Mucosa of descending colon (tissue), 3 donors: ENCODE results near the gene DDX11. TPM values are rescaled to one million over a fixed set of nuclear protein-coding genes. Genes with fewer than 3 reads are reported as not detected.
"Not testable (repeated sequence)": the region's sequence is repeated elsewhere in the genome, so short reads cannot be mapped to it uniquely, and the experiment has no call there.

ENCODE experiments used
- ATAC-seq: fragments of 200-7000 bp; cut with Tn5 transposase; one replicate; pipeline ENCODE4 v1.9.1; 2020; ENCODE audit warnings: mild to moderate bottlenecking, moderate library complexity
- DNase-seq, 3 donors: peaks; one replicate each; pipeline ENCODE4 v3.0.0-alpha.2; 2020
- H3K36me3 ChIP-seq: fragments of 200-600 bp; one replicate; pipeline ENCODE4 v1.8.0; 2021; ENCODE audit warnings: low read depth, mild to moderate bottlenecking
- H3K4me1 ChIP-seq: fragments of 200-600 bp; one replicate; pipeline ENCODE4 v1.8.0; 2021; ENCODE audit warnings: low read depth, mild to moderate bottlenecking
- H3K4me3 ChIP-seq: fragments of 200-600 bp; one replicate; pipeline ENCODE4 v1.8.0; 2021; ENCODE audit warnings: mild to moderate bottlenecking
- H3K9me3 ChIP-seq: fragments of 200-600 bp; one replicate; pipeline ENCODE4 v1.8.0; 2021; ENCODE audit warnings: mild to moderate bottlenecking
- intact Hi-C, 2 donors: fragments of 100-400 bp; cut with DNase I in 1 of 2; cut with micrococcal nuclease in 1 of 2; formaldehyde crosslinking; loops; one replicate each; pipeline versions ENCODE4 v1.11.0 to v1.11.1; 2022; cut with DNase I, micrococcal nuclease
- total RNA-seq, 3 donors: library from RNA; stranded (reverse); fragmentation: NEBNext Ultra II Directional in 2 of 3; extraction: Animal tissue kit (Norgen Biotek cat#: 25700) in 2 of 3; gene quantifications; one replicate each; pipeline versions ENCODE4 v1.2.1 to v1.2.4, GENCODE V29; 2021 to 2023
- TF ChIP-seq, protein P1 (sequence below): fragments of 200-600 bp; IDR thresholded peaks from one replicate; pipeline ENCODE4 v1.8.0; 2022; ENCODE audit warnings: antibody characterized with exemption, mild to moderate bottlenecking
- donor health status: DM: no; HTN: no; CAD: no; lungs with moderate emphysema.
- donor health status: DM: no; HTN: no; CAD: no.
- donor health status: DM: no; HTN: yes; CAD: no.

The DDX11 gene
- total RNA-seq, 3 donors from 2014 or later: 36.3 to 49.7 (median 37.1) TPM

DNA sequence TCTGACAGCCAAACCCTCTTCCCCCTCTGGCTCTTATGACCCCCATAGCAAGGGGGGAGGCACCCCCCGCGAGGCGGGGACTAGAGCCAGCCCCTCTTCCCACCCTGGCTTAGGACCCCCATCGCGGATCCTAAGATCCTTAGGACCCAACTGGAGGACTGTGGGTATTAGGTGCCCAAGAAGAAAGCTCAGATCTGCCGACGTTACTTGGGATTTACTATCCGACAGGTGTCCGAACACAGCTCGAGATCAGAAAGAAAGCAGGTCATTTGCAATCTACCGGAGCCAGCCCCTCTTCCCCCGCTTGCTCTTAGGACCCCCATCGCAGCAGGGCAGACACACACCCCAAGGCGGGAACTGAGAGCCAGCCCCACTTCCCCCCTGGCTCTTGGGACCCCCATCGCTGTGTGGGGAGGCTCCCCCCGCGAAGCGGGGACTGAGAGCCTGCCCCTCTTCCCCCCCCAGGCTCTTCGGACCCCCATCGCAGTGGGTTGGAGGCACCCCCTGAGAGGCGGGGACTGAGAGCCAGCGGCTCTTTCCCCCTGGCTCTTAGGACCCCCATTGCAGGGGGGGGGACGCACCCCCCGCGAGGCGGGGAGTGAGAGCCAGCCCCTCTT, 46.8 kb downstream of the DDX11 start:
- Histone ChIP-seq H3K4me3 (no peak overlapping the region), H3K9me3 (no peaks in the 10 kb centered on the region), H3K36me3 (no peaks in the 10 kb centered on the region), H3K4me1 (peaks cover 10% of the 10 kb centered on the region)
- TF ChIP-seq, protein P1, sequence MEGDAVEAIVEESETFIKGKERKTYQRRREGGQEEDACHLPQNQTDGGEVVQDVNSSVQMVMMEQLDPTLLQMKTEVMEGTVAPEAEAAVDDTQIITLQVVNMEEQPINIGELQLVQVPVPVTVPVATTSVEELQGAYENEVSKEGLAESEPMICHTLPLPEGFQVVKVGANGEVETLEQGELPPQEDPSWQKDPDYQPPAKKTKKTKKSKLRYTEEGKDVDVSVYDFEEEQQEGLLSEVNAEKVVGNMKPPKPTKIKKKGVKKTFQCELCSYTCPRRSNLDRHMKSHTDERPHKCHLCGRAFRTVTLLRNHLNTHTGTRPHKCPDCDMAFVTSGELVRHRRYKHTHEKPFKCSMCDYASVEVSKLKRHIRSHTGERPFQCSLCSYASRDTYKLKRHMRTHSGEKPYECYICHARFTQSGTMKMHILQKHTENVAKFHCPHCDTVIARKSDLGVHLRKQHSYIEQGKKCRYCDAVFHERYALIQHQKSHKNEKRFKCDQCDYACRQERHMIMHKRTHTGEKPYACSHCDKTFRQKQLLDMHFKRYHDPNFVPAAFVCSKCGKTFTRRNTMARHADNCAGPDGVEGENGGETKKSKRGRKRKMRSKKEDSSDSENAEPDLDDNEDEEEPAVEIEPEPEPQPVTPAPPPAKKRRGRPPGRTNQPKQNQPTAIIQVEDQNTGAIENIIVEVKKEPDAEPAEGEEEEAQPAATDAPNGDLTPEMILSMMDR: no peak
- intact Hi-C loops: no loop called here
- no peak for DNase-seq
- no peak for ATAC-seq

DNA sequence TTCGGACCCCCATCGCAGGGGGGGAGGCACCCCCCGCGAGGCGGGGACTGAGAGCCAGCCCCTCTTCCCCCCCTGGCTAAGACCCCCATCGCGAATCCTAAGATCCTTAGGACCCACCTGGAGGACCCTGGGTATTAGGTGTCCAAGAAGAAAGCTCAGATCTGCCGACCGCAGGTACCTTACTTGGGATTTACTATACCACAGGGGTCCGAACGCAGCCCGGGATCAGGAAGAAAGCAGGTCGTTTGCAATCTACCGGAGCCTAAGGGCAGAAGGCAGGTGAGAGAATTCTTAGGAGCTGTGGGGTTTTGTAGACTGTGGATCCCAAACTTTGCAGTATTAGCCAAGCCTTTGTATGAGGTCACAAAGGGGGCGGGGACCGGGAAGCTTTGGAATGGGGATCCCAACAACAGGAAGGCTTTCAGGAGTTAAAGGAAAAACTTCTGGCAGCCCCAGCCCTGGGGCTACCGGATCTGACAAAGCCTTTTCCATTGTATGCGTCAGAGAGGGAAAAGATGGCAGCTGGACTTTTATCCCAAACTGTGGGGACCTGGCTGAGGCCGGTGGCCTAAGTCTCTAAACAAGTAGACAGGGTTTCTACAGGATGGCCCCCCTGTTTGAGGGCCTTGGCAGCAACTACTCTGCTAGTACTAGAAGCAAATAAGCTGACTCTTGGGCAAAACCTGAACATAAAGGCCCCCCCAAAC, 47.5 kb downstream of the DDX11 start:
- intact Hi-C loops, H3K9me3 ChIP-seq, H3K36me3 ChIP-seq, ATAC-seq, H3K4me3 ChIP-seq, H3K4me1 ChIP-seq: not testable (repeated sequence)
- peak in 1 of 3 donors; percentile 14 for DNase-seq

DNA sequence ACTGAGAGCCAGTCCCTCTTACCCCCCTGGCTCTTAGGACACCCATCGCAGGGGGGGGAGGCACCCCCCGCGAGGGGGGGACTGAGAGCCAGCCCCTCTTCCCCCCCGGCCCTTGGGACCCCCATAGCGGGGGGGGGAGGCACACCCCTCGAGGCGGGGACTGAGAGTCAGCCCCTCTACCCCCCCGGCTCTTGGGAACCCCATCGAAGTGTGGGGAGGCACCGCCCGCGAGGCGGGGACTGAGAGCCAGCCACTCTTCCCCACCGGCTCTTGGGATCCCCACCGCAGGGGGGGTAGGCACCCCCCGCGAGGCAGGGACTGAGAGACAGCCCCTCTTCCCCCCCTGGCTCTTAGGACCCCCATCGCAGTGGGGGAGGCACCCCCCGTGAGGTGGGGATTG, 48.8 kb downstream of the DDX11 start:
- Histone ChIP-seq H3K4me1 (peaks cover 6% of the 10 kb centered on the region), H3K4me3 (no peak overlapping the region), H3K36me3 (no peaks in the 10 kb centered on the region), H3K9me3 (no peaks in the 10 kb centered on the region)
- TF ChIP-seq, protein P1: no peak
- DNase-seq (no peak), ATAC-seq (no peak)
- intact Hi-C loops: no loop called here

DNA sequence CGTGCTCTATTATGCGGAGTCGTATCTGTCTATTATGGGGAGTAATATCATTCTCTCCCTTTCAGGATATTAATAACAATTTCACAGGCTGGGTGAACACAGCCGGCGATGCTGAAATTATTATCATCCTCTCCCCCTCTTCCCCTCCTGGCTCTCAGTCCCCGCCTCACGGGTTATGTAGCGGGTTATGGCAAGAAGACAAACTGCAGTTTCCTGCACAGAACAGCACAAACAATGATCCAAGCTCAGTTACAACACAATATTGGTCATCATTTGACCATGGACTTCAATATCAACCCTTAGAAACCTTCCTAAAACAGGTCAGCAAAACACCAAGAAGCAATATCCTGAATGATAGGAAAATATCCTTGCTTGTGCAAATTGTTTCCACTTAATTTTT, 50.5 kb downstream of the DDX11 start:
- intact Hi-C loops, ATAC-seq, H3K36me3 ChIP-seq, DNase-seq, H3K4me1 ChIP-seq, H3K9me3 ChIP-seq, H3K4me3 ChIP-seq: not testable (repeated sequence)

DNA sequence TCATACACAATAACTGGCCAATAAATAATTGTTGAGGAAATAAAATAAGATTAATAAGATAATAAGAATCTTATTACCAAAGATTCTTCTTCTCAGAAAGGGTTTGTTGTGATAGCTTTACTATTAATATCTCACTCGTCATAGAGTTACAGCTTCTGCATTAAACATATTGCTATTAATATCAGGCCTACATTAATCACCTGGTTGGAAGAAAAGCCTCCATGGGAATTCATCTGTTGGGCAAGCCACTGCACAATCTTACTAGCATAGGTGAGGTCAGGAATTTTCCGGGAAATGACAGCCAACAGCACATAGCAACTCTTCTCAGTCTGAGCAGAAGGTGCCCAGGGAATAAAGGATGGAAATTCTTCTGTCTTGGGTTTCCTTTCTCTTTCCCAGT, 51.5 kb downstream of the DDX11 start:
- DNase-seq, H3K4me1 ChIP-seq, H3K36me3 ChIP-seq, H3K4me3 ChIP-seq, intact Hi-C loops, ATAC-seq, H3K9me3 ChIP-seq: not testable (repeated sequence)

DNA sequence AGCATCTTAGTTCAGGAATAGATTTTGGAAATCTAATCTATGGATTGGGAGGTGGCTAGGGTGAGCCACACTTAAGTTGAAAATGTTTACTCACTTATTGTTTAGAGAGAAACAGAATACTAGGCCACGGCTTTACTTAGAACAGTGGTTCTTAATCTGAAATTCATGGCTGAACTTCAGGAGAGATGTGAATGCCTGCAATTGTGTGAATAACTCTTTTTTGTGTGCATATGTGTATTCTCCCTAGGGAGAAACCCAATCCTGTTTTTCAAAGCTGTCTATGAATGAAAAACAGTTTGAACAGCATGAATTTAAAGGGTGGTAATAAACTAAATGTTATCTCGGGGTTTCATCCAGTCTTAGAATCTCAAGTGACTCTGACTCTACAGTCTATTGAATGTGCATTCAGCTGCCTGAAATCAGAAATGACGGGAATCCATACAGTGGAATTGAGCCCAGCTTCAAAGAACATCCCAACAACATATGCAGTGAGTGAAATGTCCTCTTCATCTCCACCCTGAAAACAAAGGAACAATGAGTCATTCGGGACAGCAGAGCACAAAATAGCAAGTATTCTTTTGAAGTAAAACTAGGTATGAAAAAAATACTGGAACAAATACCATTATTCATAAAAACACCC, 53.7 kb downstream of the DDX11 start:
- H3K36me3 ChIP-seq, H3K4me3 ChIP-seq, ATAC-seq, intact Hi-C loops, H3K9me3 ChIP-seq, DNase-seq, H3K4me1 ChIP-seq: not testable (repeated sequence)

DNA sequence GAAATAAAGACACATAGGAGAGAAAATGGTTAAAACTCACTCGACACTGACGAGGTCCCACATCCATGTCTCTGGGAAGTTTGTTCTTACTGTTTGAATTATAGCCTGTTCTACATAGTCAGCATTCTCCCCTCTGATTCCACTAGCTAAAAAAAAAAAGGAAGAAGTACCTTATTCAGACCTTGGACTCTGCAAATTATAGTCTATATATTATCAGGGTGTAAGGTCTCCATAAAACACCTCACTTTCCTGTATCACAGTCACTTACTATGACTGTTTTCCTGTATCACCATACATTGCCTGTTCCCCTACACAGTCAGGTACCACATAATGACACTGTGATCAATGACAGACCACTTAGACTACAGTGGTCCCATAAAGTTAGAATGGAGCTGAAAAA, 62.9 kb downstream of the DDX11 start:
- H3K9me3 ChIP-seq, ATAC-seq, H3K36me3 ChIP-seq, intact Hi-C loops, H3K4me1 ChIP-seq, DNase-seq, H3K4me3 ChIP-seq: not testable (repeated sequence)

DNA sequence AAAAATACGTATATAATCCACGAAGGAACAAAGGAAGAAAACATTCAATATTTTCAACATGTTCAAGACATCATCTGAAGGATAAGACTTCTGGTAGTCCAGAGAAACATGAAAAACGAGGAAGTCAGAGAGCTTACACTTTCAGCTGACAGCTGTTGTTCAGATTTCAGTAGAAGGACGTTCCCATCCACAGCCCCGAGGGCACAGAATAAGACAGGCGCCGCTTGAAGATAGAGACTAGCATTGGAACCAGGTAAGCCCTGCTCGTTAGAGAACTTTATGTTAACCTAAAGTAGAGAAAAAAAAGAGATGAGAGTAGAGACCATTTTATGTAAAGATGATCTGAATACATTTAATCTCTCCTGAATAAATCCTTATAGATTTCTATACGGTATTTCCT, 71.1 kb downstream of the DDX11 start:
- not testable (repeated sequence) for H3K4me1 ChIP-seq, ATAC-seq, H3K9me3 ChIP-seq

DNA sequence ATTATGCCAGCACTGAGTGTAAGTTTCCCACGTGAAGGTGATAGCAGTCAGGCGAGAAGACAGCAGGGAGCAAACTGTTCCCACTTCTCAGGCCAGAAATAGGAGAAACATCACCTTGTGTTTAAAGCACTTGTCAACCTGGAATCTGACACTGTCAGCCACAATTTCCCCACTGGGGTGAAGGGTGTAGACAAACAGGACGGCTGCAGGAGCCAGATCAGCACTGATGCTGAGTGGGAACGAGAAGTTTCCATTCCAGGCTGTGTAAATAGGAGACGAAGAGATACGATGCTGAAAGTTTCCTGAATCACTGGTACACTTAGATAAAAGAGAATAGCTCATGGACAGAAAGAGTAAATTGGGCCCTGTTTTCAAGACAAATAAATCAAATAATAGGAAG, 71.6 kb downstream of the DDX11 start:
- H3K4me3 ChIP-seq, DNase-seq, intact Hi-C loops, ATAC-seq, H3K9me3 ChIP-seq, H3K36me3 ChIP-seq, H3K4me1 ChIP-seq: not testable (repeated sequence)

More for the DNA sequence above, 71.1 kb downstream of the DDX11 start:
- intact Hi-C loops, H3K36me3 ChIP-seq, DNase-seq, H3K4me3 ChIP-seq: not testable (repeated sequence)

DNA sequence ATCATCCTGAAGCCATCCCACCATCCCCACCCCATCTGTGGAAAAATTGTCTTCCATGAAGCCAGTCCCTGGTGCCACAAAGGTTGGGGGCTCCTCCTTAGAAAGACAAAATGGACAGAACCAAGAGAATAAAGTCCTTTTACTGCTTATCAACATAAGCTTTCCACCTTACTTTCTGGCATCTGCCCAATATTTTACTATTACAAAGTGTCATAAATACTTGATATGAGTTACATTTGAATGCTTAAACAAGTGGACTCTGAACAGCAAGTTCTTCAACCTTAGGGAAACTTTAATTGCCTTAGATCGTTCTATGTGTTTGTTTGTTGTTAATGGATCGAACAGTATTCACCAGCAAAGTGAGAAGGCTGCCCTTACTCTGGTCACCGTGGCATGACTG, 73.8 kb downstream of the DDX11 start:
- intact Hi-C loops, H3K36me3 ChIP-seq, H3K9me3 ChIP-seq, ATAC-seq, DNase-seq, H3K4me3 ChIP-seq, H3K4me1 ChIP-seq: not testable (repeated sequence)

DNA sequence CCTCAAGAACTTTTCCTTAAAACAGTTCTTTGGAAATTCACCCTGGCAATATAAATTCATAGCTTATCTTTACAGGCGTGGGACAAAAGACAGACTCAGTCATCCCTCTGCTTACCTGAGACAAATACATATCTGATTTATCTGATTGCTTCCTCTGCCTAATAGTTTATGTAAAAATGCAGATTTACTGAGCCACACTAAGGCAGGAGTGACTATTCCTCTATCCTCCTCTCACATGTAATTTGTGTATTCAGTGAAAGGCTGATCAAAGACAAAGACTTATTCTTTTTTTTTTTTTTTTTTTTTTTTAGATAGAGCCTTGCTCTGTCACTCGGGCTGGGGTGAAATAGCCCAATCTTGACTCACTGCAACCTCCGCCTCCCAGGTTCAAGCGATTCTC, 77.1 kb downstream of the DDX11 start:
- intact Hi-C loops, ATAC-seq: not testable (repeated sequence)

More for the DNA sequence above, 77.1 kb downstream of the DDX11 start:
- not testable (repeated sequence) for H3K4me1 ChIP-seq, H3K9me3 ChIP-seq, H3K36me3 ChIP-seq, H3K4me3 ChIP-seq, DNase-seq
